Left renal pelvis (tissue), 4 donors: ENCODE results near the gene PPP4R3A. TPM values are rescaled to one million over a fixed set of nuclear protein-coding genes. Genes with fewer than 3 reads are reported as not detected.
"Not testable (repeated sequence)": the region's sequence is repeated elsewhere in the genome, so short reads cannot be mapped to it uniquely, and the experiment has no call there.

Experiments
- DNase-seq, 4 donors: peaks; one replicate each; pipeline ENCODE4 v3.0.0-alpha.2; 2013; ENCODE audit warnings: low read depth in 4 of 4, low spot score in 3 of 4
- polyA plus RNA-seq, 4 donors: library from polyadenylated mRNA; unstranded; fragments of 120-200 nt; gene quantifications; one replicate each; pipeline ENCODE4 v1.2.1, GENCODE V29; 2013; ENCODE audit not compliant: insufficient read length in 4 of 4

Gene PPP4R3A
- polyA plus RNA-seq, 4 donors: 77.8 to 124 (median 119) TPM

GRCh38 chr14:91444335-91445020, 65.6 kb downstream of the PPP4R3A start:
- no peak for DNase-seq

GRCh38 chr14:91439345-91439744, 70.8 kb downstream of the PPP4R3A start:
- DNase-seq: no peak

- DNase-seq: no peak
Measured at GRCh38 chr14:91438845-91439244, 71.3 kb downstream of the PPP4R3A start.

- not testable (repeated sequence) for DNase-seq
Measured at GRCh38 chr14:91436266-91436665, 73.8 kb downstream of the PPP4R3A start.

- DNase-seq: no peak
Measured at GRCh38 chr14:91429385-91429784, 80.7 kb downstream of the PPP4R3A start.

GRCh38 chr14:91428931-91429330, 81.2 kb downstream of the PPP4R3A start:
- not testable (repeated sequence) for DNase-seq

- not testable (repeated sequence) for DNase-seq
Measured at GRCh38 chr14:91425531-91425944, 84.6 kb downstream of the PPP4R3A start.

- DNase-seq: no peak
Measured at GRCh38 chr14:91424813-91425530, 85.1 kb downstream of the PPP4R3A start.

GRCh38 chr14:91420686-91421085, 89.4 kb downstream of the PPP4R3A start:
- no peak for DNase-seq

- no peak for DNase-seq
Measured at GRCh38 chr14:91419451-91419850, 90.7 kb downstream of the PPP4R3A start.

- no peak for DNase-seq
Measured at GRCh38 chr14:91419044-91419397, 91.1 kb downstream of the PPP4R3A start.

- DNase-seq: no peak
Measured at GRCh38 chr14:91418387-91419043, 91.6 kb downstream of the PPP4R3A start.

- DNase-seq: no peak
Measured at GRCh38 chr14:91417983-91418386, 92.1 kb downstream of the PPP4R3A start.

GRCh38 chr14:91417120-91417982, 92.8 kb downstream of the PPP4R3A start, which contains the start of gene CCDC88C:
Gene CCDC88C (minus strand): TSS chr14:91417820. CDS start chr14:91417690, 130 bp downstream.
- DNase-seq: no peak

GRCh38 chr14:91416744-91417119, 93.4 kb downstream of the PPP4R3A start:
- no peak for DNase-seq

- no peak for DNase-seq
Measured at GRCh38 chr14:91415794-91416743, 94.0 kb downstream of the PPP4R3A start.

- no peak for DNase-seq
Measured at GRCh38 chr14:91414475-91414833, 95.7 kb downstream of the PPP4R3A start.

GRCh38 chr14:91413547-91414474, 96.3 kb downstream of the PPP4R3A start:
- DNase-seq: no peak

GRCh38 chr14:91412939-91413338, 97.2 kb downstream of the PPP4R3A start:
- no peak for DNase-seq
